Superior temporal gyrus (tissue), 1 donor: ENCODE results near the gene PROZ.

Experiments used
- DNase-seq: peaks from one replicate; pipeline ENCODE4 v3.0.0-alpha.2; 2016; ENCODE audit errors: extremely low spot score

Gene PROZ

DNA sequence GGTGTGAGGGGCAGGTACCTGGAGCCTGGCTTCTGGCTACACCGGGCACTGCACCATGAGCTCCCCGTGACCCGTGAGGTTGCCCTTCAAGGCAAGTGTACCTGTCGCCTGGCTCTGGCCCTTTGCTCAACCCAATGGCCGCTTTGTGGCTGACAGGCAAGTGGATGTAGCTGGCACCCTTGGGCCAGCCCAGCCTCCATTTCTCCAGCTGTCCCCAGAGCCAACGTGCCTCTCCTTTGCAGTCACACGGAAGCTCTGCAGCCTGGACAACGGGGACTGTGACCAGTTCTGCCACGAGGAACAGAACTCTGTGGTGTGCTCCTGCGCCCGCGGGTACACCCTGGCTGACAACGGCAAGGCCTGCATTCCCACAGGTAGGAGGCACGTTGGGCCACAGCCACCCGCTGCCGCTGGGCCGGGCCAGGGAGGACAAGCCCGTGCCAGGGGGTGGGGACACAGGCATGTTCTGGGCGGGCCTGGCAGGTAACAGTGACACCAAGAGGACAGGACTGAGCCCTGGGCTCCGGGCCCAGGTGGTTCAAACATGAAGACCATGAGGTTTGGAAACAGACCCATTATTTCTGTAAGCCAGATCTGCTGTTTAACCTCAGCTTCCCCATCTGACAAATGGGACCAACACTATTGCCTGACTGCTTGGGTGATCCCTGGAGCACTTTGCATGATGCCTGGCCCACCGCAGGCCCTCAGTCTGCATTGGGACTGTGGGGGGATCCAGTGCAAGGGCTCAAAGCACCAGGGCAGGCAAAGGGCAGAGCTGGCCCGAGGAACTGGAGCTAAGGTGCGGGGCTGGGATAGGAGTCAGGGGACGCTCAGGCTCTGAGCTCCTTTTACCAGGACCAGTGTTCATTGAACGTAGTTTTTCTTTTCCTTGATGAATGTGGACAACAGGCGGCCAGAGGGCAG lies 17.5 kb upstream of the PROZ start:
- DNase-seq = no peak

DNA sequence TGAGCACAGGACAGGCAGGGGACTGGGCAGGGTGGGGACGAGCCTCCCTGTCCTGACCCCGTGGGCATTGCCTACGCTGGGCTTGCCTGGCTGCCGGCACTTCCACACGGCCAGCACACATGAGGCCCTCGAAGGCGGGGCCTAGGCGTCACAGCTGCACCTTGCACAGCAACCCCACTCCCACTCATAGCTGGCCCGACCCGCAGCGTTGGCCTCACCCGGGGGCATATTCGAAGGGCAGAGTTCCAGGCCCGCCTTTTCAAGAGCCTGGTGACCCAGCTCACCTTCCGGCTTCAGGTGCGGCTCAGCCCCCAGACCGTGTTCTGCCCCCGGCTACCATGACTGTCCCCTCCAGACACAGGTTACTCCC lies 16.9 kb upstream of the PROZ start:
- DNase-seq = no peak

DNA sequence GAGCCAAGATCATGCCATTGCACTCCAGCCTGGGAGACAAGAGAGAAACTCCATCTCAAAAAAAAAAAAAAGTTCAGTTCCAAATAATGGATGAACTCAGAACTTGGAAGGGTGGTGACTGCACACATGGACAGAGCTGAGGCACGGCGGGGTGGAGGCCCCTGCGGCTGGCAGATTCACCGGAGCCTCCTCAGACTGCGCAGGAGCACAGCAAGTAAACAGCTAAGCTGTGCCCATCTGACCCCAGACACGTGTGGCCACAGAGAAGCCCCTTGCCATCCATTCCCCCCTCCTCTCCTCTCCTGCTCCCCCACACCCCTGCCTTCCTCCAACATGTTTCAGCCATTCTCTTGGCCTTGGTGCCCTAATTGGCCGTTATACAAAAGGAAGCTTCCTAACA lies 15.6 kb upstream of the PROZ start:
- DNase-seq = no peak

DNA sequence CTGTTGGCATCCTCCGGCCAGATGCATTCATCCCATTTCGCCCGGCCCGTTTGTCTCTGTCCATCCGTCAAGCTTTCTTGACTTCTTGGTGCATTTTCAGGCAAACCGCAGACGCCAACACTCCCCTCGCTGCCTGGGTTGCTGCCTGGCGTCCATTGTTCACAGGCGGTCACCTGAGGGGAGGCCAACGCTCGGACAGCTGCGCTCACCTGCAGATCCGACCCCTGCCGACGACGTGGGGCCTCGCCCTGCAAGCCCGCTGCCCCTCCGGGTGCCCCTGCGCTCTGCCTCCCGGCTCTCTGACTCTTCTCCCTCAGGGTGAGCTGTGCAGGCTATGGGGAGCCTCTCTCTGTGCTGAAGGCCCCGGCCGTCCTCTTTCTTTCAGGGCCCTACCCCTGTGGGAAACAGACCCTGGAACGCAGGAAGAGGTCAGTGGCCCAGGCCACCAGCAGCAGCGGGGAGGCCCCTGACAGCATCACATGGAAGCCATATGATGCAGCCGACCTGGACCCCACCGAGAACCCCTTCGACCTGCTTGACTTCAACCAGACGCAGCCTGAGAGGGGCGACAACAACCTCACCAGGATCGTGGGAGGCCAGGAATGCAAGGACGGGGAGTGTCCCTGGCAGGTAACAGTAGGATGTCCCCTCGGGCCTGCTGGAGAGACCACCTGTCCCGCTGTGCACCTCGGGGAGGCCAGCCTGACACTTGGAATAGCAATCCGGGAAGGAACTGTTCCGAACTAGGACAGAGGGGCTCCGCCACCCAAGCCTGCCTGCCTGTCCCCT lies 14.8 kb upstream of the PROZ start:
- no peak for DNase-seq

DNA sequence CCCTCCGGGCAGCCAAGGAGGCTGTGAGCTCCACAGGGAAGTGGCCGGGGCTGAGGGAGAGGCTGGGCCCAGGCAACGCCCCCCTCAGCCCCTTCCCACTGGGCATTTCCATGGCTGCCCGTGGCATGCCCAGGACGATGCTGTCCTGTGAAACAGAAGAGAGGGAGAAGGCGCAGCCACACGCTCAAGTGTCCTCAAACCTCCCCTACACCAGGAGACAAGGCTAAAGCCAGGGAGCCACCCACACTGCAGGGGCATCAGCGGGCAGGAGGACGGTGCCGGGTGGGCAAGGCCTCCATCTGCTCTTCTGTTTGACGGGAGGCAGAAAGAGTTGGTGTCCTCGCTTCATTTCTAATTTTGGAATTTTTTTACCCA lies 14.2 kb upstream of the PROZ start:
- DNase-seq = no peak

DNA sequence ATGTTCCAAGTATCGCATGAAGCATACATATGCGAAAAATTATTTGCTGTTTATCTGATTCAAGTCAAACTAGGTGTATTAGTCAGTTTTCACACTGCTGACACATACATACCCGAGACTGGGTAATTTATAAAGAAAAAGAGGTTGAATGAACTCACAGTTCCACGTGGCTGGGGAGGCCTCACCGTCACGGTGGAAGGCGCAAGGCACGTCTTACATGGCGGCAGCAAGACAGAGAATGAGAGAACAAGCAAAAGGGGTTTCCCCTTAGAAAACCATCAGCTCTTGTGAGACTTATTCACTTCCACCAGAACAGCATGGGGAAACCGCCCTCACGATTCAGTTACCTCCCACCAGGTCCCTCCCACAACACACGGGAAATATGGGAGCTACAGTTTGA lies 13.0 kb upstream of the PROZ start:
- no peak for DNase-seq

DNA sequence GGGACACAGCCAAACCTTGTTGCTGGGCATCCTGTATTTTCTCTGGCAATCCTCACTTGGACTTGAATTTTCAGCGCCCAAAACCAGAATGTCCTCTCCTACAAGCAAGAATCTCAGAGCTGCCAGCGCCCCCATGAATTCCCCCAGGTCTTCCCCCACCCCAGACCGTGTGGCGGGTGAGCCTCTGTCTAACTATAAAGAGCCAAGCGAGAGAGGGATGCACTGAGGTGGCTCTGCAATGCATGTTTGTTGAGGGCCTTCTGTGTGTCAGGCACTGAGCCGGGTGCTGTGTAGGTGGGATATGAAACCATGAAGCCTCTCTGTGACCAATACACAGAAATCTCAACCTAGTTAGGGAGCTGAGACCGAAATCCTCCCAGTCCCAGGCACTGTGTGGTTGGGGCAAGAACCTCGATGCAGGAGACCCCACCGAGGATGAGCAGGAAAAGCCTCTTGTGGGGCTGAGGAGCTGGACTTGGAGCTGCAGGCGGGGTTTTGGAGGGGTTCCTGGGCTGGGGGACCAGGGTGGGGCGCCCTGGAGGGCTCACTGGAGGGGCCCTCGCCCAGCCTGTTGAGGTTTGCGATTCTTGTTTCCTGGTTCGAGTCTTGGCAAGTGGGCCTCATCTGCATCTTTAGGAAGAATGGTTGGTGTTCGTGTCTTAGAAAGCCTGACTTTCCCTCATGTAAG lies 12.4 kb upstream of the PROZ start:
- DNase-seq = no peak

DNA sequence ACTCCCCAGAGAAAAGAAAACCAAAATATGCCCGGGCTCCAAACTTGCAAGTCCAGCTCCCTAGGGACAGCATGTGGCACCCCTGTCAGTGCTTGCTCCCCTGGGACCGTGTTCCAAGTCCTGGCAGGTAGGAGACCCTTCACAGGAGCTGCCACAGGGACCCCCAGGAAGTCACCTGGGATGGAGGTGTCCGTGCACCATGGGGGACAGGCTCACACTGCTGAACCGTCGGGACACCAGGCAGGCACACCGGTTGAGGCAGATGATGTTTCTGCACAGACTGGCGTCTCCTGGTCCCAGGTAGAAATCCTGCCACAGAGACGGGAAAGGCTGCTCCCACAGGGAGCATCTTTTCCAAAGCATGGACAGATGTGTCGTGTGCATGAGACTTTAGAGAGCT lies 11.7 kb upstream of the PROZ start:
- no peak for DNase-seq

DNA sequence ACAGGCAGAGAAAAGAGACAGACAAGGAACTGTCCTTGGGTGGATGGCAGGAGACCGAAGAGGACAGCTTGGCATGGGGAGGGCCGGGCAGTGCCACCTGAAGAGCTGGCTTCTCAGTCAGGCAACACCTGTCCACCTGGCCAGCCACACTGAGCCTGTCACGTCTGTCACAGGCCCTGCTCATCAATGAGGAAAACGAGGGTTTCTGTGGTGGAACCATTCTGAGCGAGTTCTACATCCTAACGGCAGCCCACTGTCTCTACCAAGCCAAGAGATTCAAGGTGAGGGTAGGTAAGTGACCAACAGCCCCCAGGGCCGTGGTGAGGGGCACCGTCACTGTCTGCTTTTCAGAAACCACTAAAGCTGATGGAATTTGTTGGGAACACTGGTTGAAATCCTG lies 11.2 kb upstream of the PROZ start:
- no peak for DNase-seq

DNA sequence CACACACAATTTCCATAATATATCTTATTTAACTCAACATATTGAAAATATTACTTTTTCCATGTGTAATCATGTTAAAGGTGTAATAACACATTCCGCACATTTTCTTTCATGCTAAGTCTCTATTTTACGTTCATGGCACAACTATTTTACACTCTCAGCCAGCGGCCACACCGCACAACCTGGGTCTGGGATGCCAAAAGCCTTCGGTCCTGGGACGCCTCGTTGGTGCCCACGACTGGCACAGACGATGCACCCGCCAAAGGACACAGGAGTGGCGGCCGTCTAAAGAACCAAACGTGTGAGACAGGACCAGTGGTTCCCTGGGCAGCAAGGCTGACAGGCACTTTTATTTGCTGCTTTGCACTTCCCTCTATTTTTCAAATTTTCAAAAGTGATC lies 10.0 kb upstream of the PROZ start:
- DNase-seq = no peak

DNA sequence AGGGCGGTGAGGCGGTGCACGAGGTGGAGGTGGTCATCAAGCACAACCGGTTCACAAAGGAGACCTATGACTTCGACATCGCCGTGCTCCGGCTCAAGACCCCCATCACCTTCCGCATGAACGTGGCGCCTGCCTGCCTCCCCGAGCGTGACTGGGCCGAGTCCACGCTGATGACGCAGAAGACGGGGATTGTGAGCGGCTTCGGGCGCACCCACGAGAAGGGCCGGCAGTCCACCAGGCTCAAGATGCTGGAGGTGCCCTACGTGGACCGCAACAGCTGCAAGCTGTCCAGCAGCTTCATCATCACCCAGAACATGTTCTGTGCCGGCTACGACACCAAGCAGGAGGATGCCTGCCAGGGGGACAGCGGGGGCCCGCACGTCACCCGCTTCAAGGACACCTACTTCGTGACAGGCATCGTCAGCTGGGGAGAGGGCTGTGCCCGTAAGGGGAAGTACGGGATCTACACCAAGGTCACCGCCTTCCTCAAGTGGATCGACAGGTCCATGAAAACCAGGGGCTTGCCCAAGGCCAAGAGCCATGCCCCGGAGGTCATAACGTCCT lies 9.4 kb upstream of the PROZ start:
- DNase-seq = no peak

DNA sequence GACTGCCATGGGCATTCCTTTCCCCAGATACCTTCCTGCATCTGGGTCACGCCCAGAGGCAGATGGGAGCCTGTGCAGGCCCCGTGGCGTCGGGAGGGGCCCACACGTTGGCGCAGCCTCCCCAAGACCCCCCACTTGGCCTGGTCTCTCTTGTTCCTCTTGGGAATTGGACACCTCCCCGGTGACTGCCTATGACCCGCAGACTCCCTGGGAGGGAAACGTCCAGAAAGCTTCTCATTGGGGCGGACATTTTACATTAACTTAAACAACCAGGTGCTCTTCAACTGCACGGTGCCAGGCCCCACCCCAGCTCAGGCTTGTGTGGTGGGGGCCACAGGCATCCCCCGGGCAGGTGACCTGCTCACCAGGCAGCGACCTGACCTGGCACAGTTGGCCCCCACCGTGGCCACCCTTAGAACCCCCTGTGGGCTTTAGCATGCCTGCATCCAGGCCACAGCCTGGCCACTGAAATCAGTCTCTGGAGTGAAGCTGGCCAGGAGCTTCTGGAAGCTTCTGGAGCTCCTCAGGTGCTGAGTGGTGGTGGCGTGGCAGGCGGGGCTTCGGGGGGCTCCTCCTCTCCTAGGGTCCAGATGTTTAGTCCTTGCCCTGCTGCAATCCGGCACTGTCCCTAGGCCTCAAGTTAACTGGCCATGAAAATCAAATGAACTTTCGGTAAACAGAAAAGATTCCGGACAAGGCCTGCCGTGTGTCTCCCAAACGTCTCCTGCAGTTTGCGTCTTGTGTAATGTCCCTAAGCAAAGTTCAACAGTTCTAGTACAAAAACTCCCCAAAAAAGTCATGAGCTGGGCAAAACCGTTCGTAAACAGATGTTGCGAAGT lies 8.5 kb upstream of the PROZ start:
- DNase-seq = no peak

DNA sequence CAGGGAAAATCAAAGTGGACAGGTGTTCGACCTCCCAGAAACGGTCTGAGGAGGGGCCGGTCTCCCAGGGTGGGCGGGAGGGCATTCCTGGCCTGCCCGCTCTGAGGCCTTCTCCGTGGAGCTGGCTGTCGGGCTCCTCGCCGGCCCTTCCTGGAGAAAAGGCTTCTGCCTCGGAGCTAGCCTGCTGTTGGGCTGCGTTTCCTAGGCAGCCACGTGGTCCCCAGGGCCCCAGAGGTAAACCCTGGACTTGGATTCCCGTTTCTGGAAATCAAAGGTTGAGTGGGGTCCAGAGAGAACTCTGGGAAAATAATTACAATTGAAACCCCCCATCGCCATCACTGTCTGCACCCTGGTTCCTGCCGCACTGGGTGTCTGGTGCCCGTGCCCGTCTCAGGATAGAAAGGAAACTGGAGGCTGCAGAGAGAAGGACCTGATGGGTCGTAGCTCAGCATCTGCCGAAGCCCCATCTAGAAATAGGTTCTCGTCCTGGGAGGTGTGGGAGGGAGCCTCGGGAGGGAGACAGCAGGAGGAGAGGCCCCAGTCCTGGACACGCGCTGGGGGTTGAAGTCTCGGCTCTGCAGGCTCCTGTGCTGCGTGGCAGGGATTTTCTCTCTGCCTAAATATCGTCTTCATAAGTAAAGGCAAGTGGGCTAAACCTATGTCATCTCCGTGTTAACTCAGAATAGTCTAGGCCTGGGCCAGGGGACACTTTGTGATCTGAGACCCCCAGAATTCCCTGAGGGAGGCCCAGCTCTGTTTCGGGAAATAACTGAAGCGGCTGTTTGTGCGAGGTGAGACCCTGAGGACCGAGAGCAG lies 7.7 kb upstream of the PROZ start:
- DNase-seq = no peak

DNA sequence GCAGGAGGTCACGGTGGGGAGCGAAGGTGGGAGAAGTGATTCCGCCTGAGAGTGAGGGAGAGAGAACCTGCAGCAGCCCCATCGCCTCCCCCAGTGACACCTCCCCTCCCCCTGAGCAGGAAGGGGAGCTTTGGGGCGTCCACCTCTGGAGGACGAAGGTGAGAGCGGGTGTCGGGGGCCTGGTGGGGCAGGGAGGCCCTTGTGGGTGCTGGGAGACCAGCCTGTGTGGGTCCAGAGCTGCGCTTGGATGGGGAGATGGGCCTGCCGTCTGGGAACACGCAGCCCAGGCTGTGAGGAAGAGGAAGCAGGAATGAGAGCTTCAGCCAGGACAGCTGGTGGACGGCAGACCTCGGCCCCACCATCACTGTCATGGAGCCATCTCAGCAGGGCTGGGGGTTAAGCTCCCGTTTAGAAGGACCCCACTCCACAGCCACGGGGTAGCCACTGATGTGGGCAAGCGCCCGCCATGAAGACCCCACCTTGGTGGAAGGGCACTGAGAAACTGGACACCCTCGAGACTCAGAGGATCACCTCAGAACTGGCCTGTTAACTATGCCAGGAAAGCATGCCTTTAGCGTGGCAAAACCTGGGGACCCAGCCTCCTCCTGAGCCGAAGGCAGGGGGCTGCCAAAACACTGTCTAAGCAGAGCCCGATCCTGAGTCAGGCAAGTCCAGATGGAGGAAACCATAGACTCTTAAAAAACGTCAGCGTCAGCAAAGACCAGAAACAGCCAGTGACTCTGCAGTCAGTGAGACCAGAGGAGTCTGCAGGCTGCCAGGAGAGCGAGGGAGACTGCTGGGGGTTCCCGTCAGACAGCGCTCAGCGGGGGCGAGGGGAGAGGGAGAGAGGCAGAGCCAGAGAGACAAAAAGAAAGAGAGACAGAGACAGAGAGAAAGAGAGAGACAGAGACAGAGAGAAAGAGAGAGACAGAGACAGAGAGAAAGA lies 6.4 kb upstream of the PROZ start:
- no peak for DNase-seq

DNA sequence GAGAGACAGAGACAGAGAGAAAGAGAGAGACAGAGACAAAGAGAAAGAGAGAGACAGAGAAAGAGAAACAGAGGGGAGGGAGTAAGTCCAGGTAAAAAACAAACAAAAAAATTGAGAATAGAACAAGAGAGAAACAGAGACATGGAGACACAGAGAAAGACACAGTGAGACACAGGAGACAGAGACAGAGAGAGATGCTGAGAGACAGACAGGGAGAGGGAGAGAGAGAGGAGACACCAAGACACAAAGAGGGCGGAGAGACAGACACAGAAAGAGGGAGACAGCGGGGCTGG lies 5.8 kb upstream of the PROZ start:
- DNase-seq = no peak

DNA sequence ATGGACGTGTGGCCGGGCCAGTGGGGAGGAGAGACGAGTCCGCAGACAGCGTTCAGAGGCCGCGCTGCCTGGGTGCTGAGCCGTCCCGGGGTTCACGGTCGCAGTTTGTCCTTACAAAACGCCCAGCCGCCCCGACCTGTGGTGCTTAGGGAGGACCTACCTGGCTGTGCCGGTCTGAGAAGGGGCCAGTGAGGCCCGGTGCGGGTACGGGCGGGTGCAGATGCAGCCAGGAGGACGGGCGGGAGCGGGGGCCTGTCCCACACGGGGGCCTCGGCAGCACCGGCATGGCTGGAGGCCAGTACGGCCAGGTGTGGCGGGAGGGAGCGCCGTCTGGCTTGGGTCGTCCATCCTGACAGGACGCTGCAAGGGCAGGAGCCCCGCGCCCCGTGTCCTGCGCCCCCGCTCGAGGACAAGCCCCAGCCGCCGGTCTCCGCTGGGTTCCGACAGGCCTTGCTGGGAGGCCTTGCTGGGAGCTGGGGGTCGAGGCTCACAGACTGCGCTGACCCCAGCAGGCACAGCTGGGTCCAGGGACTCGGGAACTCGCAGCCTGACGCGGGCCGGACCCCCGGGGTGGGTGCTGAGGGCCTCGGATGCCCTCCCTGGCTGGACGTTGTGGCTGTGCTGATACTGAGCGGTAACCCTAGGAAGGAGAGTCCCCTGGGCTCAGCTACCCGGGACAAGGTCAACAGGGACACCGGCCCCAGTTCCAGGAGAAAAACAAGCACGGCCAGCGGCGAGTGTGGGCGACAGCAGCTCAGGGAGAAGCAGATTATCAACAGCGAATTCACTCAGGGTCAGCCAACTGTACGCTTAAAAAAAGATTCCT lies 5.3 kb upstream of the PROZ start:
- no peak for DNase-seq

DNA sequence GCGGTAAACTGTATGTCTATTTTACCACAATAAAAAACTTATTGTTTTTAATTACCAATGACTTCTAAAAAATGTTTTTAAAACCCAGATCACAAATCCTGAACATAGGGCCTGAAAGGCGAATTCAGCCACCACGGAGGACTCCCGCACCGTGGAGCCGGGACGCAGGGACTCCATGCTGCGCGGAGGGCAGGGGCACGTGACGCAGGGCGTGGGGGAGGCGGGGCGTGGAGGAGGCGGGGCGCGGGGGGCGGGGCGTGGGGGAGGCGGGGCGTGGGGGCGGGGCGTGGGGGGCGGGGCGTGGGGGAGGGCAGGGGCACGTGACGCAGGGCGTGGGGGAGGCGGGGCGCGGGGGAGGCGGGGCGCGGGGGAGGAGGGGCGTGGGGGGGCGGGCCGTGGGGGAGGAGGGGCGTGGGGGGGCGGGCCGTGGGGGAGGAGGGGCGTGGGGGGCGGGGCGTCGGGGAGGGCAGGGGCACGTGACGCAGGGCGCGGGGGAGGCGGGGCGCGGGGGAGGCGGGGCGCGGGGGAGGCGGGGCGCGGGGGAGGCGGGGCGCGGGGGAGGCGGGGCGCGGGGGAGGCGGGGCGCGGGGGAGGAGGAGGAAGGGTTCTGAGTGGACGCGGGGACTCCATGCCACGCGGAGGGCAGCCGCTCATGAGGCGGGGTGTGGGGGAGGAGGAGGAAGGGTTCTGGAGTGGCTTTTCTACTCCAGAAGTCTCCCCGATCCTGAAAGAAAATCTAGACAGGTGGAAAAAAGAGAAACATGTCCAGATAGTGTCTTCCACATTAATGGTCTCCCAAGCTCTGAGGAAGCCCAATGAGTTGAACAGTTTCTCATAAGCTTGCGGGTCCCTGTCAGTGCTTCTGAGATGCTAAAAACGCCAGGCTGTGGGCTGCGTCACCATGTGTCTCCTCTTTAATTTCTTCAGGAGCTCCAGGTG lies 4.4 kb upstream of the PROZ start:
- peak; percentile 82 for DNase-seq

DNA sequence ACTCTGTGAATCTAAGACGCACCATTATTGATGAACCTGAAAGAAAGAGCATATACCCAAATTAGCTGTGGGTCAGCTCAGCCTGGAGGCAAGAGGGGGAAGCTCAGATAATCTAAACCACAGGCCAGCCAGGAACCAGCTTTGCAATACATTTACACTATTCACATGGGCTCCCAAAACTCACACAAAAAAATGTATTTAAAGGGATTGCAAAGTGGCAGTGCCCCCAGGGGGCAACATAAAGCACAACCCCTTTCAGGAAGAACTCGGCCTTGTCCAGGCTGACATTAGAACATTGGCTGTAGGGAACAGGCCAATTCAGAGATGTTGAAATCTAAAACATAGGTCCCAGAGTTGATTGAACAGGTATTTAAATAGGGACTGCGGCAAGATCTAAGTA lies 3.2 kb upstream of the PROZ start:
- DNase-seq = no peak
